Naive thymus-derived CD8-positive, alpha-beta T cell (primary cell): ENCODE results near the gene ACY1. TPM values are rescaled to one million over a fixed set of nuclear protein-coding genes. Genes with fewer than 3 reads are reported as not detected.
A peak's percentile ranks its signal among the peaks of the same experiment; 100 is the strongest.
"Not testable (repeated sequence)": the region's sequence is repeated elsewhere in the genome, so short reads cannot be mapped to it uniquely, and the experiment has no call there.

ENCODE experiments used
- ATAC-seq, 2 donors: fragments of 150-1000 bp; cut with Tn5 transposase in 1 of 2; sonication (Bioruptor Pico), chemical (Tn5 transposase) in 1 of 2; 1 replicate in 1 of 2; 2 replicates in 1 of 2; pipeline ENCODE4 v1.10.0; 2021; ENCODE audit warnings: mild to moderate bottlenecking in 2 of 2, moderate library complexity in 2 of 2
- POLR2A ChIA-PET: fragments of 350-600 bp; sonication (Branson Sonifier 250); formaldehyde crosslinking; loops from one replicate; lab custom pipeline; 2021; ENCODE audit warnings: antibody characterized with exemption; lab: Charles Lee
- DNase-seq, 10 donors: peaks; one replicate each; pipeline versions ENCODE4 v3.0.0 to v3.0.0-alpha.2; 2020 to 2022
- H3K27ac Mint-ChIP-seq, 10 donors: one replicate each; pipeline ENCODE4 v1.8.0; 2020 to 2022; ENCODE audit warnings: mild to moderate bottlenecking in 10 of 10, mixed read lengths in 10 of 10, moderate library complexity in 4 of 10, inconsistent platforms in 1 of 10
- H3K27me3 Mint-ChIP-seq, 5 donors: one replicate each; pipeline ENCODE4 v1.8.0; 2021 to 2022; ENCODE audit warnings: mixed read lengths in 5 of 5
- H3K36me3 Mint-ChIP-seq, 3 donors: one replicate each; pipeline ENCODE4 v1.8.0; 2020 to 2022; ENCODE audit warnings: mixed read lengths in 3 of 3, mild to moderate bottlenecking in 2 of 3, inconsistent platforms in 1 of 3
- H3K4me1 Mint-ChIP-seq, 4 donors: one replicate each; pipeline ENCODE4 v1.8.0; 2021 to 2022; ENCODE audit warnings: mixed read lengths in 4 of 4
- H3K4me3 Mint-ChIP-seq, 10 donors: one replicate each; pipeline ENCODE4 v1.8.0; 2020 to 2022; ENCODE audit warnings: mild to moderate bottlenecking in 10 of 10, mixed read lengths in 10 of 10, moderate library complexity in 6 of 10, inconsistent platforms in 1 of 10
- H3K9me3 Mint-ChIP-seq, 9 donors: one replicate each; pipeline ENCODE4 v1.8.0; 2020 to 2022; ENCODE audit warnings: mixed read lengths in 9 of 9, mild to moderate bottlenecking in 3 of 9, inconsistent platforms in 1 of 9, moderate library complexity in 1 of 9
- polyA plus RNA-seq, 3 donors: library from polyadenylated mRNA; unstranded; fragments of 300-500 nt; fragmentation: Illumina TruSeq; gene quantifications; one replicate each; pipeline ENCODE4 v1.2.3, GENCODE V29; 2021
- total RNA-seq, 8 experiments: library from RNA in 2 of 8; stranded (reverse) in 2 of 8; gene quantifications; one replicate each; pipeline ENCODE4 v1.2.3 and lab custom pipeline; 2021 to 2026

ACY1 gene
- total and polyA plus RNA-seq, 5 experiments from 2014 or later: 14.1 to 28.5 (median 18.5) TPM

DNA sequence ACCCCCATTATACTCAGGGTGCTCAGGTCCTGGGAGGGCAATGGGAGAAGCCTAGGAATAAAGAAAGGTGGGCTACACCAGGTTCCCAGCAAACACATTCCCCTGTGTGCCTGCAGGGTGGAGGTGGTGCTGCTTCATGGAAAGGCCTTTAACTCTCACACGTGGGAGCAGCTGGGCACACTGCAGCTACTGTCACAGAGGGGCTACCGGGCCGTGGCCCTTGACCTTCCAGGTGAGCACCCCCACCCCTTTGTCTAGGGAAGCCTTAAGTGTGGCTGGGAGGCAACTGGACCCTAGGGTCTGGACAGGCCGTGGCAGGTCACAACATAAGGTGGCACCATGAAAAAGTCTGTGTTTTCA, 5.2 kb upstream of the ACY1 start:
- POLR2A ChIA-PET: interaction anchor here (1.3 kb wide), 1 partner anchor 15 kb away, joined by 4 read pairs; no protein-coding TSS in a partner anchor
- no peaks in the 10 kb centered on the region for H3K9me3 Mint-ChIP-seq
- no peak for DNase-seq
- no peaks in the 10 kb centered on the region for H3K27me3 Mint-ChIP-seq
- H3K4me3 Mint-ChIP-seq: no peak overlapping the region
- peaks cover 29 to 62% (median 55%) of the 10 kb centered on the region in 4 donors for H3K4me1 Mint-ChIP-seq
- H3K36me3 Mint-ChIP-seq: no peaks in the 10 kb centered on the region
- peak overlapping the region in 4 of 10 donors; percentile 31 to 90 (median 57) for H3K27ac Mint-ChIP-seq
- no peak for ATAC-seq

DNA sequence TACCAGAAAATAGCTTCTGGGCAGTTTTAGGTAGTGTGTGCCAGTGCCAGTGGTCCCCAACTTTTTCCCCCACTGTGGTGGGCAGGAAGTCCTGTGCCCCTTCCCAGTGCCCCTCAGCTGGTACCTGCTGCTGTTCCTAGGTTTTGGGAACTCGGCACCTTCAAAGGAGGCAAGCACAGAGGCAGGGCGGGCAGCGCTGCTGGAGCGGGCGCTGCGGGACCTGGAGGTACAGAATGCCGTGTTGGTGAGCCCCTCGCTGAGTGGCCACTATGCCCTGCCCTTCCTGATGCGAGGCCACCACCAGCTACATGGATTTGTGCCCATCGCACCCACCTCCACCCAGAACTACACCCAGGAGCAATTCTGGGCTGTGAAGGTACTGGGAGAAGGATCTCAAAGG, 3.1 kb upstream of the ACY1 start:
- POLR2A ChIA-PET: interaction anchor here (1.0 to 2.1 kb wide), 5 partner anchors 9 to 73 kb away, joined by 3 to 5 read pairs (median 3); no protein-coding TSS in a partner anchor
- Mint-ChIP-seq H3K4me1 (peaks cover 20 to 58% (median 50%) of the 10 kb centered on the region in 4 donors), H3K4me3 (no peak overlapping the region), H3K36me3 (no peaks in the 10 kb centered on the region), H3K27me3 (no peaks in the 10 kb centered on the region), H3K27ac (no peak overlapping the region), H3K9me3 (no peaks in the 10 kb centered on the region)
- no peak for ATAC-seq
- no peak for DNase-seq

- Mint-ChIP-seq H3K9me3 (no peaks in the 10 kb centered on the region), H3K36me3 (no peaks in the 10 kb centered on the region), H3K27ac (peak overlapping the region; percentile 91 to 95 (median 94)), H3K4me1 (peaks cover 9 to 42% (median 32%) of the 10 kb centered on the region in 4 donors), H3K27me3 (no peaks in the 10 kb centered on the region), H3K4me3 (peak overlapping the region; percentile 86 to 99 (median 94))
- DNase-seq: peak in 1 of 10 donors; percentile 23
- ATAC-seq: peak; percentile 37 to 38
- POLR2A ChIA-PET: interaction anchor here (0.6 to 3.6 kb wide), 18 partner anchors 7 to 305 kb away, joined by 3 to 41 read pairs (median 5); partner anchors contain the start of genes ABHD14A, ABHD14B, DUSP7 and GLYCTK
Observed at GRCh38 chr3:51982352-51982837, 940 bp upstream of the ACY1 start.

GRCh38 chr3:51983578-51984268, 388 bp downstream of the ACY1 start:
- H3K27ac Mint-ChIP-seq: peak overlapping the region; percentile 70 to 94 (median 92)
- H3K9me3 Mint-ChIP-seq: no peaks in the 10 kb centered on the region
- peaks cover 8 to 34% (median 28%) of the 10 kb centered on the region in 4 donors for H3K4me1 Mint-ChIP-seq
- no peak for ATAC-seq
- no peak for DNase-seq
- POLR2A ChIA-PET: interaction anchor here (0.5 to 3.6 kb wide), 14 partner anchors 8 to 476 kb away, joined by 3 to 41 read pairs (median 5); partner anchors contain the start of genes ABHD14A, ABHD14B, DUSP7 and GLYCTK
- H3K36me3 Mint-ChIP-seq: no peaks in the 10 kb centered on the region
- no peaks in the 10 kb centered on the region for H3K27me3 Mint-ChIP-seq
- peak overlapping the region; percentile 83 to 99 (median 94) for H3K4me3 Mint-ChIP-seq

GRCh38 chr3:51984269-51984647, 923 bp downstream of the ACY1 start:
- no peaks in the 10 kb centered on the region for H3K36me3 Mint-ChIP-seq
- no peaks in the 10 kb centered on the region for H3K9me3 Mint-ChIP-seq
- ATAC-seq (no peak), DNase-seq (no peak)
- peak overlapping the region; percentile 53 to 99 (median 89) for H3K4me3 Mint-ChIP-seq
- POLR2A ChIA-PET: interaction anchor here (2.3 to 3.6 kb wide), 4 partner anchors 9 to 72 kb away, joined by 8 to 41 read pairs (median 24); partner anchors contain the start of genes ABHD14A, ABHD14B, DUSP7 and RPL29
- no peaks in the 10 kb centered on the region for H3K27me3 Mint-ChIP-seq
- H3K27ac Mint-ChIP-seq: peak overlapping the region in 9 of 10 donors; percentile 52 to 94 (median 83)
- H3K4me1 Mint-ChIP-seq: peaks cover 14 to 32% (median 28%) of the 10 kb centered on the region in 4 donors

DNA sequence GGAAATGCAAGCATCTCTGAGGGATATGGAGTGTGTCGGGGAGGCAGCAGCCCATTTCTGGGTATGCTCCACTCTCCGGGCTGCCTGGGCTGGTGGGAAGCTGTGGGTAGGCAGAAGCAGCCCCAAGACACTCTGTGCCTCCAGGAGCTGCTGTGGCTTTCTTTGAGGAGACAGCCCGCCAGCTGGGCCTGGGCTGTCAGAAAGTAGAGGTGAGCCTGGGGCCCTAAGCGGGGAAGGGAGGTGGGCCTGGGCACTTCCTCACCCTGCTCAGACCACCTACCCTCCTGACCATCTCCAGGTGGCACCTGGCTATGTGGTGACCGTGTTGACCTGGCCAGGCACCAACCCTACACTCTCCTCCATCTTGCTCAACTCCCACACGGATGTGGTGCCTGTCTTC, 1.7 kb downstream of the ACY1 start:
- peak overlapping the region; percentile 12 to 85 (median 74) for H3K27ac Mint-ChIP-seq
- DNase-seq (no peak), ATAC-seq (no peak)
- H3K9me3 Mint-ChIP-seq: no peaks in the 10 kb centered on the region
- H3K27me3 Mint-ChIP-seq: no peaks in the 10 kb centered on the region
- H3K36me3 Mint-ChIP-seq: no peaks in the 10 kb centered on the region
- POLR2A ChIA-PET: interaction anchor here (0.6 to 3.6 kb wide), 5 partner anchors 8 to 260 kb away, joined by 4 to 41 read pairs (median 5); partner anchors contain the start of genes ABHD14B, PARP3 and RPL29
- peak overlapping the region in 6 of 10 donors; percentile 26 to 50 (median 36) for H3K4me3 Mint-ChIP-seq
- H3K4me1 Mint-ChIP-seq: peaks cover 14 to 32% (median 28%) of the 10 kb centered on the region in 4 donors

DNA sequence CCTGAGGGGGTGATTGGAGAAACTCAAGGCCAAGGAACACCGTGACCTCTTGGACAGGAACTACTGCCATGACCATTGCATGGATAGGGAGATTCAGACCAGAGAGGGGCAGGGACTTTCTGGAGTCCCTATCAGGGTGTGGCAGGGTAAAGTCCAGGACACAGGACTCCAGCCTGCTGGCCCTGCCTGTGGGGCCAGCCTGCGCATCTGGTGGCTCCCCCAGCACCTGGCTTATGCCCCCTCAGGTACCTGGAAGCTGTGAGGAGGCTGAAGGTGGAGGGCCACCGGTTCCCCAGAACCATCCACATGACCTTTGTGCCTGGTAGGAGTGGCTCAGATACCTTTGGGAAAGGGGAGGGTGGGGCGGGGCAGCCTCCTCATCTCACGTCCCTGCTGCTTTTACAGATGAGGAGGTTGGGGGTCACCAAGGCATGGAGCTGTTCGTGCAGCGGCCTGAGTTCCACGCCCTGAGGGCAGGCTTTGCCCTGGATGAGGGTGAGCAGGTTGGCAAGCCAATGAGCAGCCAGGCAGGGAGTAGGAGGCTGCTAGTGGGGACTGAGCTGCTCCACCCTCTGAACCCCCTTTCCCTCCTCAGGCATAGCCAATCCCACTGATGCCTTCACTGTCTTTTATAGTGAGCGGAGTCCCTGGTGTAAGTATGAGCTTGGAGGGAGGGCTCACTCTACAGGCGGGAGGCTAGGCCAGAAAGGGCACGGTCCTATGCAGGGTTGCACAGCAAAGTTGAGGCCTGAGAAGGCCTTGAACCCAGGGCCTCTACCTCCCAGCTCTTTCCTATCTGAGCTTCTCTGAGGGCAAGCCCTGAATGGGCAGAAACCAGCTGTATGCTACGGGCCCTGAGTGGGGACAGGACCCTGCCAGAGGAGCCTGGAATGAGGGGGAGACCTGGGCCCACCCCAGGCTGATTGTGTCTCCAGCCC, 2.9 kb downstream of the ACY1 start:
- no peak for DNase-seq
- Mint-ChIP-seq H3K9me3 (no peaks in the 10 kb centered on the region), H3K4me1 (peaks cover 14 to 27% (median 23%) of the 10 kb centered on the region in 4 donors), H3K4me3 (peak overlapping the region in 1 of 10 donors; percentile 24), H3K27me3 (no peaks in the 10 kb centered on the region), H3K36me3 (peaks cover 0 to 2% (median 0%) of the 10 kb centered on the region in 3 donors), H3K27ac (peak overlapping the region in 7 of 10 donors; percentile 7 to 74 (median 28))
- POLR2A ChIA-PET: interaction anchor here (0.7 to 2.0 kb wide), 4 partner anchors 9 to 1376 kb away, joined by 3 to 9 read pairs (median 5); partner anchors contain the start of gene RPL29
- ATAC-seq: no peak

GRCh38 chr3:51987568-51987967, 4.2 kb downstream of the ACY1 start:
- H3K27me3 Mint-ChIP-seq: no peaks in the 10 kb centered on the region
- no peaks in the 10 kb centered on the region for H3K9me3 Mint-ChIP-seq
- H3K4me1 Mint-ChIP-seq: peaks cover 13 to 27% (median 18%) of the 10 kb centered on the region in 4 donors
- H3K27ac Mint-ChIP-seq: peak overlapping the region in 5 of 10 donors; percentile 17 to 73 (median 55)
- H3K36me3 Mint-ChIP-seq: peaks cover 0 to 8% (median 0%) of the 10 kb centered on the region in 3 donors
- DNase-seq: no peak
- H3K4me3 Mint-ChIP-seq: no peak overlapping the region
- no peak for ATAC-seq
- POLR2A ChIA-PET: interaction anchor here (1.8 to 2.0 kb wide), 2 partner anchors 8 to 11 kb away, joined by 7 to 9 read pairs; partner anchors contain the start of gene RPL29

DNA sequence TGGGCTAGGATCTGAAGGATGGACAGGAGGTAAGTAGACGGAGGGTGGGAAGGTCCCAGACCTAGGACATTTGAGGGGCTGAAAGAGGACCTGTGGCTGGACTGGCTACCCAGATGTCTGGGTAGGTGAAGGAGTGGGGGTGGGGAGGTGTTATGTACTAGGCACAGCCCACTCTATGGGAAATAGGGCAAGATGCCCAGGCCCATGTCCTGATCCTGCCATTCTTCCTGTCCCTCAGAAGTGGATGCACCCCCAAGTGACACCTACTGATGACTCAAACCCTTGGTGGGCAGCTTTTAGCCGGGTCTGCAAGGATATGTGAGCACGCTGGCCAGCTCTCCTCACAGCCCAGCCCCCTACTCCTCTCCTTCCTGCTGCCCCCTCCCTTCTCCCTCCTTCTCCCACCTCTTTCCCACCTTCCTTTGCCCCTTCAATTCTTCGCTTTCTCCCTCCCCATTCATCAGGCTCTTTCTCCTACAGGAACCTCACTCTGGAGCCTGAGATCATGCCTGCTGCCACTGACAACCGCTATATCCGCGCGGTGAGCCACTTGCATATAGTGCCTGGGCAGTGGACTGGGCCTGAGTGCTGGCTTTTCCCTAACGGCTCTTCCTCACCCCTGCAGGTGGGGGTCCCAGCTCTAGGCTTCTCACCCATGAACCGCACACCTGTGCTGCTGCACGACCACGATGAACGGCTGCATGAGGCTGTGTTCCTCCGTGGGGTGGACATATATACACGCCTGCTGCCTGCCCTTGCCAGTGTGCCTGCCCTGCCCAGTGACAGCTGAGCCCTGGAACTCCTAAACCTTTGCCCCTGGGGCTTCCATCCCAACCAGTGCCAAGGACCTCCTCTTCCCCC, 5.2 kb downstream of the ACY1 start:
- DNase-seq (no peak), ATAC-seq (no peak)
- POLR2A ChIA-PET: no interaction called here
- Mint-ChIP-seq H3K27me3 (no peaks in the 10 kb centered on the region), H3K36me3 (peaks cover 0 to 17% (median 0%) of the 10 kb centered on the region in 3 donors), H3K9me3 (no peaks in the 10 kb centered on the region), H3K4me1 (peaks cover 11 to 25% (median 14%) of the 10 kb centered on the region in 4 donors), H3K4me3 (peak overlapping the region in 1 of 10 donors; percentile 56), H3K27ac (peak overlapping the region; percentile 19 to 82 (median 66))

- Mint-ChIP-seq H3K36me3 (peaks cover 0 to 36% (median under 1%) of the 10 kb centered on the region in 3 donors), H3K4me1 (peaks cover 18 to 36% (median 25%) of the 10 kb centered on the region in 4 donors)
- POLR2A ChIA-PET: interaction anchor here (1.2 to 1.3 kb wide), 3 partner anchors 10 to 48 kb away, joined by 3 to 5 read pairs (median 4); partner anchors contain the start of gene ABHD14A
- not testable (repeated sequence) for H3K4me3 Mint-ChIP-seq, DNase-seq, H3K9me3 Mint-ChIP-seq, H3K27me3 Mint-ChIP-seq, ATAC-seq, H3K27ac Mint-ChIP-seq
Observed at GRCh38 chr3:51990501-51990971, 7.2 kb downstream of the ACY1 start.
